Activated B cell treated with CpG ODN at 0.5 μM for 24 hours (primary cell): Measurements from ENCODE around the gene SLC10A7. TPM values are rescaled to one million over a fixed set of nuclear protein-coding genes. Genes with fewer than 3 reads are reported as not detected.

Source experiments
- ATAC-seq: fragments of 200-7000 bp; cut with Tn5 transposase; one replicate; pipeline ENCODE4 v1.10.0; 2021; ENCODE audit warnings: low read depth, mild to moderate bottlenecking, moderate library complexity
- CTCF ChIA-PET: fragments of 350-600 bp; sonication (Branson Sonifier 250); formaldehyde crosslinking; loops from one replicate; lab custom pipeline; 2021; ENCODE audit warnings: antibody characterized with exemption; lab: Charles Lee
- POLR2A ChIA-PET: fragments of 350-600 bp; sonication (Branson Sonifier 250); formaldehyde crosslinking; loops from one replicate; lab custom pipeline; 2021; ENCODE audit warnings: antibody characterized with exemption; lab: Charles Lee
- DNase-seq: peaks from one replicate; pipeline ENCODE4 v3.0.0; 2022
- H3K27ac Mint-ChIP-seq: one replicate; pipeline ENCODE4 v1.8.0; 2020; ENCODE audit warnings: mixed read lengths
- H3K27me3 Mint-ChIP-seq: one replicate; pipeline ENCODE4 v1.8.0; 2021; ENCODE audit warnings: mixed read lengths
- H3K36me3 Mint-ChIP-seq: one replicate; pipeline ENCODE4 v1.8.0; 2021; ENCODE audit warnings: low read depth, mixed read lengths
- H3K4me1 Mint-ChIP-seq: one replicate; pipeline ENCODE4 v1.8.0; 2021; ENCODE audit warnings: mixed read lengths
- H3K4me3 Mint-ChIP-seq: one replicate; pipeline ENCODE4 v1.8.0; 2020; ENCODE audit warnings: mild to moderate bottlenecking, mixed read lengths
- H3K9me3 Mint-ChIP-seq: one replicate; pipeline ENCODE4 v1.8.0; 2020; ENCODE audit warnings: mixed read lengths
- CTCF ChIP-seq: fragments of 200-600 bp; IDR thresholded peaks from one replicate; pipeline ENCODE4 v1.8.0; 2022; ENCODE audit warnings: antibody characterized with exemption, mild to moderate bottlenecking
- intact Hi-C: fragments of 100-400 bp; cut with micrococcal nuclease; formaldehyde crosslinking; loops from one replicate; pipeline ENCODE4 v1.15.1; 2024
- total RNA-seq: library from RNA; stranded (reverse); gene quantifications from 2 replicates; pipeline ENCODE4 v1.2.3, GENCODE V29; 2022

SLC10A7 gene
- total RNA-seq, 1 donor from 2014 or later, result 16.3 TPM

- H3K27me3 Mint-ChIP-seq, result no peaks in the 10 kb centered on the region
- H3K27ac Mint-ChIP-seq, result no peak overlapping the region
- intact Hi-C loops, result no loop called here
- DNase-seq (no peak), ATAC-seq (no peak)
- no peak for TF ChIP-seq CTCF
- H3K9me3 Mint-ChIP-seq, result no peaks in the 10 kb centered on the region
- no peaks in the 10 kb centered on the region for H3K4me1 Mint-ChIP-seq
- ChIA-PET POLR2A (no interaction called here), CTCF (no interaction called here)
- H3K4me3 Mint-ChIP-seq, result no peak overlapping the region
- no peaks in the 10 kb centered on the region for H3K36me3 Mint-ChIP-seq
Measured at GRCh38 chr4:146432065-146432464, 89.7 kb downstream of the SLC10A7 start.

GRCh38 chr4:146428298-146428697 is 93.4 kb downstream of the SLC10A7 start:
- Mint-ChIP-seq H3K36me3 (no peaks in the 10 kb centered on the region), H3K4me3 (no peak overlapping the region), H3K4me1 (no peaks in the 10 kb centered on the region), H3K9me3 (no peaks in the 10 kb centered on the region), H3K27me3 (no peaks in the 10 kb centered on the region), H3K27ac (no peak overlapping the region)
- ATAC-seq (no peak), DNase-seq (no peak)
- CTCF ChIA-PET, result interaction anchor here (0.6 kb wide), 1 partner anchor 1517 kb away, joined by 5 read pairs; no protein-coding TSS in a partner anchor
- TF ChIP-seq CTCF, result no peak
- intact Hi-C loops, result no loop called here
- POLR2A ChIA-PET, result no interaction called here

GRCh38 chr4:146417822-146418221 is 103.9 kb downstream of the SLC10A7 start:
- no peak overlapping the region for H3K27ac Mint-ChIP-seq
- intact Hi-C loops, result no loop called here
- H3K4me1 Mint-ChIP-seq, result no peaks in the 10 kb centered on the region
- POLR2A ChIA-PET, result no interaction called here
- CTCF ChIA-PET, result no interaction called here
- no peak overlapping the region for H3K4me3 Mint-ChIP-seq
- no peak for TF ChIP-seq CTCF
- no peaks in the 10 kb centered on the region for H3K27me3 Mint-ChIP-seq
- ATAC-seq (no peak), DNase-seq (no peak)
- H3K9me3 Mint-ChIP-seq, result no peaks in the 10 kb centered on the region
- H3K36me3 Mint-ChIP-seq, result no peaks in the 10 kb centered on the region

GRCh38 chr4:146415829-146416228 is 105.9 kb downstream of the SLC10A7 start:
- DNase-seq (no peak), ATAC-seq (no peak)
- no peak for TF ChIP-seq CTCF
- intact Hi-C loops, result no loop called here
- no peaks in the 10 kb centered on the region for H3K4me1 Mint-ChIP-seq
- H3K9me3 Mint-ChIP-seq, result no peaks in the 10 kb centered on the region
- no peaks in the 10 kb centered on the region for H3K36me3 Mint-ChIP-seq
- no peak overlapping the region for H3K27ac Mint-ChIP-seq
- H3K27me3 Mint-ChIP-seq, result no peaks in the 10 kb centered on the region
- ChIA-PET POLR2A (no interaction called here), CTCF (no interaction called here)
- H3K4me3 Mint-ChIP-seq, result no peak overlapping the region

GRCh38 chr4:146407669-146408084 is 114.1 kb downstream of the SLC10A7 start:
- ATAC-seq (no peak), DNase-seq (no peak)
- H3K27ac Mint-ChIP-seq, result no peak overlapping the region
- H3K4me1 Mint-ChIP-seq, result no peaks in the 10 kb centered on the region
- intact Hi-C loops, result no loop called here
- no peaks in the 10 kb centered on the region for H3K27me3 Mint-ChIP-seq
- H3K4me3 Mint-ChIP-seq, result no peak overlapping the region
- POLR2A ChIA-PET, result no interaction called here
- no peak for TF ChIP-seq CTCF
- H3K9me3 Mint-ChIP-seq, result no peaks in the 10 kb centered on the region
- CTCF ChIA-PET, result no interaction called here
- H3K36me3 Mint-ChIP-seq, result no peaks in the 10 kb centered on the region
